NT2/D1 (cell line): ENCODE data around the gene NPEPPS.
"Not testable (repeated sequence)": the region's sequence is repeated elsewhere in the genome, so short reads cannot be mapped to it uniquely, and the experiment has no call there.

Experiments
- SUZ12 ChIP-seq: IDR thresholded peaks from 2 replicates; pipeline ENCODE4 v1.6.1; 2011; ENCODE audit not compliant: insufficient read length, insufficient read depth; ENCODE audit errors: extremely low read depth
- YY1 ChIP-seq: IDR thresholded peaks from 2 replicates; pipeline ENCODE4 v1.6.1; 2011; ENCODE audit not compliant: insufficient read length, insufficient read depth

DNA sequence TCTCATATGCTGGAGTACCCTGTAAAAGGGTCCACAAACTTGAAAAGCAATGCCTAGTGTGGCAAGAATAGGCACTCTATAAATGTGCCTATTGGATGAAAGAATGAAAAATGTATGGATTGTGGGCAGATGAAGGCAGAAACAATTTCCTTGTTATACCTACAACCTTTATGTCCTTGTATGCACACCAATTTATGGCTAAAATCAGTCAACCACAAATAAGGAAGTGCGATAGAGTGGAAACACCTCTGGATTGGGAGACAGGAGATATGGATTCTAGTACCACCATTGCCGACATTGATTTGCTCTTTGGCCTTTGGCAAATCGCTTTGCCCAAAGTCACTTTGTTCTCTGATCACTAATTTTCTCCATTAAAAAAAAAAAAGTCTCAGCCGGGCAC lies 31.4 kb upstream of the NPEPPS start:
- not testable (repeated sequence) for TF ChIP-seq SUZ12, YY1
